IMR-90 (cell line): Measurements from ENCODE around the gene IFNL3. TPM values are rescaled to one million over a fixed set of nuclear protein-coding genes. Genes with fewer than 3 reads are reported as not detected.

Experiments
- ATAC-seq: fragments of 200-7000 bp; cut with Tn5 transposase; 2 replicates; pipeline ENCODE4 v1.9.1; 2020; ENCODE audit warnings: low read depth, mild to moderate bottlenecking, moderate library complexity
- BruUV-seq: library from RNA; stranded (reverse); fragments of 400-500 nt; replicated peaks from 2 replicates; lab custom pipeline; 2021; lab: Mats Ljungman, UMichigan
- CTCF ChIA-PET: fragments of 300-600 bp; formaldehyde crosslinking; extraction: SDS; loops from one replicate; lab custom pipeline; 2021; ENCODE audit warnings: antibody characterized with exemption; lab: Yijun Ruan, JAX
- POLR2A ChIA-PET: fragments of 300-600 bp; sonication (Branson Sonifier 250); formaldehyde crosslinking; loops from one replicate; lab custom pipeline; 2022; ENCODE audit warnings: antibody characterized with exemption; ENCODE audit not compliant: unreplicated experiment; lab: Charles Lee
- DNase-seq: peaks from one replicate; pipeline ENCODE4 v3.0.0; 2013
- H2AFZ ChIP-seq: replicated peaks from 2 replicates; pipeline ENCODE3; 2013; ENCODE audit warnings: low read length, mild to moderate bottlenecking; ENCODE audit not compliant: poor library complexity
- H2AK5ac ChIP-seq: 2 replicates; pipeline ENCODE4 v1.6.1; 2013; ENCODE audit warnings: low read depth, low read length, inconsistent platforms
- H2AK9ac ChIP-seq: replicated peaks from 2 replicates; pipeline ENCODE3; 2013; ENCODE audit warnings: mild to moderate bottlenecking, low read depth, low read length, moderate library complexity; ENCODE audit not compliant: poor library complexity
- H2BK120ac ChIP-seq: 2 replicates; pipeline ENCODE4 v1.6.1; 2013; ENCODE audit warnings: low read depth, low read length, inconsistent platforms
- H2BK15ac ChIP-seq: 3 replicates; pipeline ENCODE4 v1.6.1; 2013; ENCODE audit warnings: low read depth, low read length, inconsistent platforms
- H2BK20ac ChIP-seq: 2 replicates; pipeline ENCODE4 v1.6.1; 2013; ENCODE audit warnings: low read depth, mild to moderate bottlenecking, inconsistent platforms, low read length, moderate library complexity
- H2BK5ac ChIP-seq: 2 replicates; pipeline ENCODE4 v1.6.1; 2013; ENCODE audit warnings: mild to moderate bottlenecking, low read depth, low read length, inconsistent platforms; ENCODE audit not compliant: poor library complexity, severe bottlenecking
- H3K14ac ChIP-seq: replicated peaks from 2 replicates; pipeline ENCODE4 v1.6.1; 2013; ENCODE audit warnings: low read depth, low read length, inconsistent platforms
- H3K18ac ChIP-seq: 2 replicates; pipeline ENCODE4 v1.6.1; 2013; ENCODE audit warnings: low read depth, low read length, control low read depth
- H3K23ac ChIP-seq: 2 replicates; pipeline ENCODE4 v1.6.1; 2013; ENCODE audit warnings: low read depth, low read length, inconsistent platforms
- H3K27ac ChIP-seq: 2 replicates; pipeline ENCODE4 v1.5.1; 2013; ENCODE audit warnings: mild to moderate bottlenecking, control low read depth, low read length; ENCODE audit not compliant: insufficient read depth
- H3K27me3 ChIP-seq: 2 replicates; pipeline ENCODE4 v1.6.1; 2013; ENCODE audit warnings: low read length; ENCODE audit not compliant: control insufficient read depth, insufficient read depth
- H3K36me3 ChIP-seq: 2 replicates; pipeline ENCODE4 v1.6.1; 2013; ENCODE audit warnings: low read length, mixed read lengths; ENCODE audit not compliant: control insufficient read depth, insufficient read depth
- H3K4ac ChIP-seq: 2 replicates; pipeline ENCODE4 v1.6.1; 2013; ENCODE audit warnings: low read depth, low read length, inconsistent platforms
- H3K4me1 ChIP-seq: 2 replicates; pipeline ENCODE4 v1.6.1; 2013; ENCODE audit warnings: low read length, mixed read lengths; ENCODE audit not compliant: control insufficient read depth, insufficient read depth
- H3K4me2 ChIP-seq: 2 replicates; pipeline ENCODE4 v1.6.1; 2013; ENCODE audit warnings: low read depth, mild to moderate bottlenecking, control low read depth, low read length, moderate library complexity
- H3K4me3 ChIP-seq: 2 replicates; pipeline ENCODE4 v1.5.1; 2013; ENCODE audit warnings: low read depth, mild to moderate bottlenecking, control low read depth, low read length, moderate library complexity; ENCODE audit not compliant: insufficient read depth
- H3K56ac ChIP-seq: 2 replicates; pipeline ENCODE4 v1.6.1; 2013; ENCODE audit warnings: low read length, inconsistent platforms; ENCODE audit not compliant: insufficient read depth; ENCODE audit errors: extremely low read depth
- H3K79me1 ChIP-seq, 2 experiments: 2 replicates each; pipeline ENCODE4 v1.6.1; 2013; ENCODE audit warnings: low read length in 2 of 2, inconsistent platforms in 1 of 2, low read depth in 1 of 2
- H3K9ac ChIP-seq: 2 replicates; pipeline ENCODE4 v1.6.1; 2013; ENCODE audit warnings: low read depth, low read length, control low read depth
- H3K9me1 ChIP-seq: 2 replicates; pipeline ENCODE4 v1.6.1; 2013; ENCODE audit warnings: low read length, inconsistent platforms; ENCODE audit not compliant: insufficient read depth
- H3K9me3 ChIP-seq: 2 replicates; pipeline ENCODE4 v1.6.1; 2013; ENCODE audit warnings: low read length; ENCODE audit not compliant: control insufficient read depth, insufficient read depth
- H4K20me1 ChIP-seq: 2 replicates; pipeline ENCODE4 v1.6.1; 2013; ENCODE audit warnings: low read length, inconsistent platforms; ENCODE audit not compliant: insufficient read depth
- H4K5ac ChIP-seq: 2 replicates; pipeline ENCODE4 v1.6.1; 2013; ENCODE audit warnings: mild to moderate bottlenecking, low read depth, low read length, control low read depth
- H4K8ac ChIP-seq, 2 experiments: 2 replicates each; pipeline ENCODE4 v1.6.1; 2013; ENCODE audit warnings: low read depth in 2 of 2, low read length in 2 of 2, control low read depth in 1 of 2, inconsistent platforms in 1 of 2
- H4K91ac ChIP-seq: 2 replicates; pipeline ENCODE4 v1.6.1; 2013; ENCODE audit warnings: low read depth, low read length, inconsistent platforms; ENCODE audit not compliant: insufficient read depth
- BHLHE40 ChIP-seq: fragments of 150-350 bp; IDR thresholded peaks from 2 replicates; pipeline ENCODE4 v1.6.1; 2016; ENCODE audit warnings: mild to moderate bottlenecking, low read depth, low read length
- CEBPB ChIP-seq: IDR thresholded peaks from 2 replicates; pipeline ENCODE4 v1.6.1; 2012; ENCODE audit warnings: low read depth, low read length, improper control_type of control experiment
- CHD1 ChIP-seq: IDR thresholded peaks from 2 replicates; pipeline ENCODE4 v1.6.1; 2012; ENCODE audit warnings: low read depth, low read length, improper control_type of control experiment
- FOS ChIP-seq: fragments of 150-350 bp; IDR thresholded peaks from 2 replicates; pipeline ENCODE4 v1.6.1; 2016; ENCODE audit warnings: low read depth, low read length
- MAFK ChIP-seq: IDR thresholded peaks from 2 replicates; pipeline ENCODE4 v1.6.1; 2012; ENCODE audit warnings: low read depth, low read length, improper control_type of control experiment
- MAZ ChIP-seq: IDR thresholded peaks from 2 replicates; pipeline ENCODE4 v1.6.1; 2012; ENCODE audit warnings: low read depth, mild to moderate bottlenecking, low read length, improper control_type of control experiment, moderate library complexity, borderline replicate concordance
- MXI1 ChIP-seq: IDR thresholded peaks from 2 replicates; pipeline ENCODE4 v1.6.1; 2012; ENCODE audit warnings: low read depth, mild to moderate bottlenecking, low read length, moderate library complexity, borderline replicate concordance
- NFE2L2 ChIP-seq: fragments of 150-350 bp; IDR thresholded peaks from 2 replicates; pipeline ENCODE4 v1.6.1; 2016; ENCODE audit warnings: low read depth, mild to moderate bottlenecking, low read length
- POLR2A ChIP-seq: IDR thresholded peaks from 2 replicates; pipeline ENCODE4 v1.6.1; 2012; ENCODE audit warnings: mild to moderate bottlenecking, low read depth, low read length
- RAD21 ChIP-seq: IDR thresholded peaks from 2 replicates; pipeline ENCODE4 v1.6.1; 2012; ENCODE audit warnings: low read length, improper control_type of control experiment
- RCOR1 ChIP-seq: IDR thresholded peaks from 2 replicates; pipeline ENCODE4 v1.6.1; 2012; ENCODE audit warnings: mild to moderate bottlenecking, low read length, improper control_type of control experiment; ENCODE audit not compliant: insufficient replicate concordance
- RFX5 ChIP-seq: IDR thresholded peaks from 2 replicates; pipeline ENCODE4 v1.8.0; 2012; ENCODE audit warnings: low read depth, mild to moderate bottlenecking, low read length, moderate library complexity
- WGBS, 2 experiments: methylation state at CpG; one replicate each; pipeline versions ENCODE4 v1.1.5 to v1.1.7; 2013; ENCODE audit warnings: missing lambda C conversion rate in 2 of 2; ENCODE audit not compliant: insufficient read length in 1 of 2; ENCODE audit errors: extremely low coverage in 2 of 2; 5-methylcytosine and 5-hydroxymethylcytosine counted together
- dilution Hi-C: fragments of 300-500 bp; cut with HindIII; formaldehyde crosslinking; loops from one replicate; pipeline ENCODE4 v1.14.3; 2018; ENCODE audit warnings: low sequenced_read_pairs; ENCODE audit not compliant: unreplicated experiment
- in situ Hi-C: fragments of 300-500 bp; cut with MboI; formaldehyde crosslinking; loops from 3 replicates; pipeline ENCODE4 v1.14.3; 2019; ENCODE audit warnings: low sequenced_read_pairs, inconsistent platforms, mixed read lengths
- intact Hi-C: fragments of 100-400 bp; cut with micrococcal nuclease; formaldehyde crosslinking; loops from 2 replicates; pipeline ENCODE4 v1.10.0; 2022
- polyA plus RNA-seq, 3 experiments: library from polyadenylated mRNA; depleted of rRNA; stranded (reverse); fragments of >200 nt; gene quantifications; 2 replicates each; pipeline ENCODE4 v1.2.3, GENCODE V29; 2012; ENCODE audit warnings: low replicate concordance in 1 of 3
- total RNA-seq: library from RNA; depleted of rRNA; stranded (reverse); fragments of >200 nt; gene quantifications from 2 replicates; pipeline ENCODE4 v1.2.3, GENCODE V29; 2012
- TF ChIP-seq, protein P1 (sequence below): fragments of 150-350 bp; IDR thresholded peaks from 2 replicates; pipeline ENCODE4 v1.6.1; 2016; ENCODE audit warnings: low read depth, mild to moderate bottlenecking, low read length, moderate library complexity, borderline replicate concordance
- TF ChIP-seq, protein P2 (sequence below): conservative IDR thresholded peaks from 2 replicates; pipeline ENCODE4 v1.5.1; 2012; ENCODE audit warnings: mild to moderate bottlenecking, low read depth, low read length, improper control_type of control experiment
- TF ChIP-seq, protein P3 (sequence below): fragments of 150-350 bp; IDR thresholded peaks from 2 replicates; pipeline ENCODE4 v1.6.1; 2017; ENCODE audit warnings: mild to moderate bottlenecking, antibody characterized with exemption, low read length, low read depth

The IFNL3 gene
- total and polyA plus RNA-seq, 2 of the 4 experiments (the other 2 are of a cell fraction) = not detected

DNA sequence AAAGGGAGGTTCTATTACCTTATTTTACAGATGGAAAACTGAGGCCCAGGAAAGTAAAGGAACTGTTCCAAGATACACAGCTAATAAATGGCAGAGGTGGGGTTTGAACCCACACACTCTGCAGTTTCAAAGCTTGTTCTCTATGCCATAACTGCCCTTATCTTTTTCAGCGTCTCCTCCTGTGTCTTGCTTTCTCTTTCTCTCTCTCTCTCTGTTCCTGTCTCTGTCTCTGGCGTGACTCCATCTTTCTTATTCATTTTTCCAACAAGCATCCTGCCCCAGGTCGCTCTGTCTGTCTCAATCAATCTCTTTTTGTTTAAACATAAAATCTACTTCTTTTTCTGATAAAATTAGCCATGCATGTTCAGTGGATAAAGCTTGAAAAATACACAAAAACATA is 7.0 kb upstream of the IFNL3 start:
- no peaks in the 10 kb centered on the region for H4K20me1 ChIP-seq
- no peak overlapping the region for H4K5ac ChIP-seq
- peaks cover 1% of the 10 kb centered on the region; the same call in 1 of the 2 replicates for H3K9me3 ChIP-seq
- in situ Hi-C loops (no loop called here), dilution Hi-C loops (no loop called here), intact Hi-C loops (no loop called here)
- H4K8ac ChIP-seq = no peak overlapping the region
- ATAC-seq = no peak
- H3K23ac ChIP-seq = no peak overlapping the region
- no peak overlapping the region for H4K91ac ChIP-seq
- no TSS peak for BruUV-seq
- H3K18ac ChIP-seq = no peak overlapping the region
- H2AFZ ChIP-seq = no peak overlapping the region
- TF ChIP-seq RAD21 (no peak), NFE2L2 (no peak), RFX5 (no peak), FOS (no peak), CHD1 (no peak), BHLHE40 (no peak), MAFK (no peak), RCOR1 (no peak), POLR2A (no peak), MAZ (no peak), MXI1 (no peak), CEBPB (no peak)
- TF ChIP-seq, protein P1, sequence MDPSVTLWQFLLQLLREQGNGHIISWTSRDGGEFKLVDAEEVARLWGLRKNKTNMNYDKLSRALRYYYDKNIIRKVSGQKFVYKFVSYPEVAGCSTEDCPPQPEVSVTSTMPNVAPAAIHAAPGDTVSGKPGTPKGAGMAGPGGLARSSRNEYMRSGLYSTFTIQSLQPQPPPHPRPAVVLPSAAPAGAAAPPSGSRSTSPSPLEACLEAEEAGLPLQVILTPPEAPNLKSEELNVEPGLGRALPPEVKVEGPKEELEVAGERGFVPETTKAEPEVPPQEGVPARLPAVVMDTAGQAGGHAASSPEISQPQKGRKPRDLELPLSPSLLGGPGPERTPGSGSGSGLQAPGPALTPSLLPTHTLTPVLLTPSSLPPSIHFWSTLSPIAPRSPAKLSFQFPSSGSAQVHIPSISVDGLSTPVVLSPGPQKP = no peak
- TF ChIP-seq, protein P2, sequence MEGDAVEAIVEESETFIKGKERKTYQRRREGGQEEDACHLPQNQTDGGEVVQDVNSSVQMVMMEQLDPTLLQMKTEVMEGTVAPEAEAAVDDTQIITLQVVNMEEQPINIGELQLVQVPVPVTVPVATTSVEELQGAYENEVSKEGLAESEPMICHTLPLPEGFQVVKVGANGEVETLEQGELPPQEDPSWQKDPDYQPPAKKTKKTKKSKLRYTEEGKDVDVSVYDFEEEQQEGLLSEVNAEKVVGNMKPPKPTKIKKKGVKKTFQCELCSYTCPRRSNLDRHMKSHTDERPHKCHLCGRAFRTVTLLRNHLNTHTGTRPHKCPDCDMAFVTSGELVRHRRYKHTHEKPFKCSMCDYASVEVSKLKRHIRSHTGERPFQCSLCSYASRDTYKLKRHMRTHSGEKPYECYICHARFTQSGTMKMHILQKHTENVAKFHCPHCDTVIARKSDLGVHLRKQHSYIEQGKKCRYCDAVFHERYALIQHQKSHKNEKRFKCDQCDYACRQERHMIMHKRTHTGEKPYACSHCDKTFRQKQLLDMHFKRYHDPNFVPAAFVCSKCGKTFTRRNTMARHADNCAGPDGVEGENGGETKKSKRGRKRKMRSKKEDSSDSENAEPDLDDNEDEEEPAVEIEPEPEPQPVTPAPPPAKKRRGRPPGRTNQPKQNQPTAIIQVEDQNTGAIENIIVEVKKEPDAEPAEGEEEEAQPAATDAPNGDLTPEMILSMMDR = no peak
- TF ChIP-seq, protein P3, sequence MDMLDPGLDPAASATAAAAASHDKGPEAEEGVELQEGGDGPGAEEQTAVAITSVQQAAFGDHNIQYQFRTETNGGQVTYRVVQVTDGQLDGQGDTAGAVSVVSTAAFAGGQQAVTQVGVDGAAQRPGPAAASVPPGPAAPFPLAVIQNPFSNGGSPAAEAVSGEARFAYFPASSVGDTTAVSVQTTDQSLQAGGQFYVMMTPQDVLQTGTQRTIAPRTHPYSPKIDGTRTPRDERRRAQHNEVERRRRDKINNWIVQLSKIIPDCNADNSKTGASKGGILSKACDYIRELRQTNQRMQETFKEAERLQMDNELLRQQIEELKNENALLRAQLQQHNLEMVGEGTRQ = no peak
- no peak overlapping the region for H2BK15ac ChIP-seq
- H3K56ac ChIP-seq = no peak overlapping the region
- no peak overlapping the region for H3K4me3 ChIP-seq
- H2BK20ac ChIP-seq = no peak overlapping the region
- no peak overlapping the region for H2AK5ac ChIP-seq
- no peak overlapping the region for H3K4me2 ChIP-seq
- H3K4ac ChIP-seq = no peak overlapping the region
- H3K36me3 ChIP-seq = no peaks in the 10 kb centered on the region
- H2BK5ac ChIP-seq = no peak overlapping the region
- no peak overlapping the region for H2BK120ac ChIP-seq
- ChIA-PET POLR2A (no interaction called here), CTCF (no interaction called here)
- H3K27me3 ChIP-seq = peaks cover 60% of the 10 kb centered on the region
- no CpG with 5 or more reads among the region's 3 CpGs for WGBS, 2 experiments
- DNase-seq = no peak
- no peak overlapping the region for H3K14ac ChIP-seq
- H3K9ac ChIP-seq = no peak overlapping the region
- no peaks in the 10 kb centered on the region for H3K79me1 ChIP-seq
- no peaks in the 10 kb centered on the region for H3K9me1 ChIP-seq
- no peak overlapping the region for H2AK9ac ChIP-seq
- no peaks in the 10 kb centered on the region for H3K4me1 ChIP-seq
- H3K27ac ChIP-seq = no peak overlapping the region
